Nephron (organoid): Measurements from ENCODE around the gene ARHGEF16.

Experiments used
- H3K27ac Mint-ChIP-seq, 3 experiments: 2 replicates each; pipeline ENCODE4 v1.8.0; 2020; ENCODE audit warnings: mixed read lengths in 3 of 3, mild to moderate bottlenecking in 2 of 3, moderate library complexity in 1 of 3
- H3K27me3 Mint-ChIP-seq: 2 replicates; pipeline ENCODE4 v1.8.0; 2021; ENCODE audit warnings: low read depth, mild to moderate bottlenecking, moderate library complexity, mixed read lengths
- H3K36me3 Mint-ChIP-seq: 2 replicates; pipeline ENCODE4 v1.8.0; 2020; ENCODE audit warnings: low read depth, mixed read lengths
- H3K4me1 Mint-ChIP-seq: 2 replicates; pipeline ENCODE4 v1.8.0; 2020; ENCODE audit warnings: mixed read lengths
- H3K4me3 Mint-ChIP-seq, 3 experiments: 2 replicates each; pipeline ENCODE4 v1.8.0; 2020; ENCODE audit warnings: mild to moderate bottlenecking in 3 of 3, mixed read lengths in 3 of 3, moderate library complexity in 2 of 3
- H3K9me3 Mint-ChIP-seq: 2 replicates; pipeline ENCODE4 v1.8.0; 2020; ENCODE audit warnings: mixed read lengths
- TF ChIP-seq, protein P1 (sequence below), 3 experiments: fragments of 200-600 bp; sonication (generic); IDR thresholded peaks; one replicate each; pipeline ENCODE4 v1.5.0; 2021; ENCODE audit warnings: antibody characterized with exemption in 3 of 3; ENCODE audit not compliant: unreplicated experiment in 3 of 3

Gene ARHGEF16

GRCh38 chr1:3408751-3409266 is 45.7 kb upstream of the ARHGEF16 start:
- H3K9me3 Mint-ChIP-seq, result peaks cover 3% of the 10 kb centered on the region
- H3K4me3 Mint-ChIP-seq, result no peak overlapping the region
- TF ChIP-seq, protein P1, sequence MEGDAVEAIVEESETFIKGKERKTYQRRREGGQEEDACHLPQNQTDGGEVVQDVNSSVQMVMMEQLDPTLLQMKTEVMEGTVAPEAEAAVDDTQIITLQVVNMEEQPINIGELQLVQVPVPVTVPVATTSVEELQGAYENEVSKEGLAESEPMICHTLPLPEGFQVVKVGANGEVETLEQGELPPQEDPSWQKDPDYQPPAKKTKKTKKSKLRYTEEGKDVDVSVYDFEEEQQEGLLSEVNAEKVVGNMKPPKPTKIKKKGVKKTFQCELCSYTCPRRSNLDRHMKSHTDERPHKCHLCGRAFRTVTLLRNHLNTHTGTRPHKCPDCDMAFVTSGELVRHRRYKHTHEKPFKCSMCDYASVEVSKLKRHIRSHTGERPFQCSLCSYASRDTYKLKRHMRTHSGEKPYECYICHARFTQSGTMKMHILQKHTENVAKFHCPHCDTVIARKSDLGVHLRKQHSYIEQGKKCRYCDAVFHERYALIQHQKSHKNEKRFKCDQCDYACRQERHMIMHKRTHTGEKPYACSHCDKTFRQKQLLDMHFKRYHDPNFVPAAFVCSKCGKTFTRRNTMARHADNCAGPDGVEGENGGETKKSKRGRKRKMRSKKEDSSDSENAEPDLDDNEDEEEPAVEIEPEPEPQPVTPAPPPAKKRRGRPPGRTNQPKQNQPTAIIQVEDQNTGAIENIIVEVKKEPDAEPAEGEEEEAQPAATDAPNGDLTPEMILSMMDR (IDR thresholded peaks at IDR 0.05; ENCODE audit: unreplicated experiment in 3 of 3), result no peak
- H3K36me3 Mint-ChIP-seq, result no peaks in the 10 kb centered on the region
- peaks cover 7% of the 10 kb centered on the region for H3K4me1 Mint-ChIP-seq
- no peak overlapping the region for H3K27ac Mint-ChIP-seq
- peaks cover 22% of the 10 kb centered on the region for H3K27me3 Mint-ChIP-seq

DNA sequence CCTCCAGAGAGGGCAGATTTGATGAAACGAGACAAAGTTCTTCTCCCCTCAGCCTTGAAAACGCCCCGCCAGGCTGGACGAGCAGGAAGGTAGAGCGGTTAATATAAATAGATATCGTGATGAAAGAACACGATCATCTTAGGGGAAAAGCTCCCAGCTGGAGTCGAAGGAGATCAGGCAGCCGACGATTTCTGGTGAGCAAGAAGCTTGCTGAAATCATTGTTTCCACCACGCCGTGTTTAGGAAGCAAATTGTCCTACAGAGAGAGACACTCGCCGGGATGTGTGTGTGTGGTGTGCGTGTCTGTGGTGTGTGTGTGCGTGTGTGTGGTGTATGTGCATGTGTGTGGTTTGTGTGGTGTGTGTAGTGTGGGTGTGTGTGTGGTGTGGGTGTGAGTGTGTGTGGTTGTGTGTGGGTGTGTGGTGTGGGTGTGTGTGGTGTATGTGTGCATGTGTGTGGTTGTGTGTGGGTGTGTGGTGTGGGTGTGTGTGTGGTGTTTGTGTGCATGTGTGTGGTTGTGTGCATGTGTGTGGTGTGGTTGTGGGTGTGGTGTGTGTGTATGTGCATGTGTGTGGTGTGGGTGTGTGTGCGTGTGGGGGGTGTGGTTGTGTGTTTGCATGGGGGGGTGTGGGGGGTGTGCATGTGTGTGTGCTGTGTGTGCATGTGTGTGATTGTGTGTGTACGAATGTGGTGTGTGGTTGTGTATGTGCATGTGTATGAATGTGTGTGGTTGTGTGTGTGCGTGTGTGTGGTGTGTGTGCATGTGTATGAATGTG is 44.9 kb upstream of the ARHGEF16 start:
- Mint-ChIP-seq H3K9me3 (peaks cover 3% of the 10 kb centered on the region), H3K36me3 (no peaks in the 10 kb centered on the region), H3K4me1 (peaks cover 5% of the 10 kb centered on the region), H3K4me3 (no peak overlapping the region), H3K27me3 (peaks cover 19% of the 10 kb centered on the region), H3K27ac (no peak overlapping the region)
- TF ChIP-seq, protein P1 (IDR thresholded peaks at IDR 0.05; ENCODE audit: unreplicated experiment in 3 of 3), result no peak

DNA sequence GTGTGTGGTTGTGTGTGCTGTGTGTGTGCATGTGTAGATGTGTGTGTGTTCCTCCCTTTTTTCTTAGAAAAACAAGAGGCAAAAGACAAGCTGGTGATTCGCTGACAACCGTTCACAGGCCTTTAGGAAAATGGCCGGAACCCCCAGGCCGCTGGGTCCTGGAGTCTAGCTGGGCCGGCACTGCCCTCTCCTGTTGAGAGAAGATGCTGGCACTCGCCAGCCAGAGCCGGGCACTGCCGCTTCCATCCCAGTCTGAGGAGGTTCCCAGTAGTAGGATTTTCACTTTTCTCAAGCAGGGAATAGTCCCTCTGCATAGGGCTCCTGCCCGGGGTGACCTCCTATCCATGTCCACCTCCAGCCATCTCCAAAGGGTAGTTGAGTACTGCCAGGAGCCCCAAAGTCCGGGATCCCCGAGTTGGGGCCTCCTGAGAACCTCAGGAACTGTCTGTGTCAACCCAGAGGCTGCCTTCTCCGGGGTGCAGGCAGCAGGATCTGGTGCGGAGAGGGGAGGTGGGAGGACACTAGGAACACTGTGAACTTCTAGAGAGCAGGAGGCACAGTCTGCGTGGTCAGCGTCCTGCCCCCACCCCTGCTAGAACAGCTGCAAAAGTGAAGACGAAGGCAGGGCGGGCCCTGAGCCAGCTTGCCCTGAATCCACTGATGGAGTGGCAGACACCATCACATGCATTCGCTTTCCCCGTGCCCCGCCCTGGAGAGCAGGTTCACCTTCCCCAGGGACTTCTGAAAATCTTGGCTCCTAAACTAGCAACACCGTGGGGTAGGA is 44.1 kb upstream of the ARHGEF16 start:
- H3K4me3 Mint-ChIP-seq, result no peak overlapping the region
- no peaks in the 10 kb centered on the region for H3K36me3 Mint-ChIP-seq
- no peak overlapping the region for H3K27ac Mint-ChIP-seq
- H3K4me1 Mint-ChIP-seq, result peaks cover 5% of the 10 kb centered on the region
- H3K27me3 Mint-ChIP-seq, result peaks cover 22% of the 10 kb centered on the region
- TF ChIP-seq, protein P1 (IDR thresholded peaks at IDR 0.05; ENCODE audit: unreplicated experiment in 3 of 3), result peak; percentile 67 to 77 (median 77)
- H3K9me3 Mint-ChIP-seq, result peaks cover 3% of the 10 kb centered on the region

DNA sequence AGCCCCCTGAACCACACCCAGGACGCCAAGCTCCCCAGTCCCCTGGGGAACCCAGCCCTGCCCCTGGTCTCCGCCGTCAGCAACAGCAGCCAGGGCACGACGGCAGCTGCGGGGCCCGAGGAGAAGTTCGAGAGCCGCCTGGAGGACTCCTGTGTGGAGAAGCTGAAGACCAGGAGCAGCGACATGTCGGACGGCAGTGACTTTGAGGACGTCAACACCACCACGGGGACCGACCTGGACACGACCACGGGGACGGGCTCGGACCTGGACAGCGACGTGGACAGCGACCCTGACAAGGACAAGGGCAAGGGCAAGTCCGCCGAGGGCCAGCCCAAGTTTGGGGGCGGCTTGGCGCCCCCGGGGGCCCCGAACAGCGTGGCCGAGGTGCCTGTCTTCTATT is 42.7 kb upstream of the ARHGEF16 start:
- peaks cover 10% of the 10 kb centered on the region for H3K27me3 Mint-ChIP-seq
- no peaks in the 10 kb centered on the region for H3K36me3 Mint-ChIP-seq
- TF ChIP-seq, protein P1 (IDR thresholded peaks at IDR 0.05; ENCODE audit: unreplicated experiment in 3 of 3), result no peak
- H3K9me3 Mint-ChIP-seq, result no peaks in the 10 kb centered on the region
- H3K27ac Mint-ChIP-seq, result no peak overlapping the region
- no peaks in the 10 kb centered on the region for H3K4me1 Mint-ChIP-seq
- no peak overlapping the region for H3K4me3 Mint-ChIP-seq

DNA sequence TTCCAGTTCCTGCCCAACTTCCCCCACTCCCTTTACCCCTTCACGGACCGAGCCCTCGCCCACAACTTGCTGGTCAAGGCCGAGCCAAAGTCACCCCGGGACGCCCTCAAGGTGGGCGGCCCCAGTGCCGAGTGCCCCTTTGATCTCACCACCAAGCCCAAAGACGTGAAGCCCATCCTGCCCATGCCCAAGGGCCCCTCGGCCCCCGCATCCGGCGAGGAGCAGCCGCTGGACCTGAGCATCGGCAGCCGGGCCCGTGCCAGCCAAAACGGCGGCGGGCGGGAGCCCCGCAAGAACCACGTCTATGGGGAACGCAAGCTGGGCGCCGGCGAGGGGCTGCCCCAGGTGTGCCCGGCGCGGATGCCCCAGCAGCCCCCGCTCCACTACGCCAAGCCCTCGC is 42.1 kb upstream of the ARHGEF16 start:
- no peaks in the 10 kb centered on the region for H3K36me3 Mint-ChIP-seq
- no peak overlapping the region for H3K4me3 Mint-ChIP-seq
- TF ChIP-seq, protein P1 (IDR thresholded peaks at IDR 0.05; ENCODE audit: unreplicated experiment in 3 of 3), result no peak
- no peak overlapping the region for H3K27ac Mint-ChIP-seq
- H3K9me3 Mint-ChIP-seq, result no peaks in the 10 kb centered on the region
- peaks cover 15% of the 10 kb centered on the region for H3K27me3 Mint-ChIP-seq
- H3K4me1 Mint-ChIP-seq, result no peaks in the 10 kb centered on the region
